ENCODE results near the gene TCF4.

The TCF4 gene

GRCh38 chr18:55229682-55230081, 358.3 kb downstream of the TCF4 start:
- no peak for DNase-seq (ENCODE audit: low spot score)

GRCh38 chr18:55228707-55229106, 359.3 kb downstream of the TCF4 start:
- DNase-seq (ENCODE audit: low spot score), result no peak

- DNase-seq (ENCODE audit: low spot score), result no peak
Observed at GRCh38 chr18:55228191-55228590, 359.8 kb downstream of the TCF4 start.

GRCh38 chr18:55227771-55228170, 360.2 kb downstream of the TCF4 start:
- no peak for DNase-seq (ENCODE audit: low spot score)

GRCh38 chr18:55226044-55226443, 361.9 kb downstream of the TCF4 start:
- DNase-seq (ENCODE audit: low spot score), result no peak

- no peak for DNase-seq (ENCODE audit: low spot score)
Observed at GRCh38 chr18:55224086-55224625, 363.8 kb downstream of the TCF4 start.

GRCh38 chr18:55221622-55222021, 366.4 kb downstream of the TCF4 start:
- DNase-seq (ENCODE audit: low spot score), result no peak

GRCh38 chr18:55220523-55220922, 367.5 kb downstream of the TCF4 start:
- no peak for DNase-seq (ENCODE audit: low spot score)

GRCh38 chr18:55219823-55220222, 368.2 kb downstream of the TCF4 start:
- no peak for DNase-seq (ENCODE audit: low spot score)

GRCh38 chr18:55219059-55219458, 368.9 kb downstream of the TCF4 start:
- DNase-seq (ENCODE audit: low spot score), result no peak

- DNase-seq (ENCODE audit: low spot score), result no peak
Observed at GRCh38 chr18:55214969-55215368, 373.0 kb downstream of the TCF4 start.

GRCh38 chr18:55214534-55214933, 373.5 kb downstream of the TCF4 start:
- DNase-seq (ENCODE audit: low spot score), result no peak

- DNase-seq (ENCODE audit: low spot score), result no peak
Observed at GRCh38 chr18:55213586-55213985, 374.4 kb downstream of the TCF4 start.

- DNase-seq (ENCODE audit: low spot score), result no peak
Observed at GRCh38 chr18:55206927-55207326, 381.1 kb downstream of the TCF4 start.

GRCh38 chr18:55202232-55202917, 385.6 kb downstream of the TCF4 start:
- DNase-seq (ENCODE audit: low spot score), result no peak

GRCh38 chr18:55199291-55199963, 388.6 kb downstream of the TCF4 start:
- no peak for DNase-seq (ENCODE audit: low spot score)

GRCh38 chr18:55195863-55196262, 392.1 kb downstream of the TCF4 start:
- DNase-seq (ENCODE audit: low spot score), result no peak

GRCh38 chr18:55189972-55190371, 398.0 kb downstream of the TCF4 start:
- DNase-seq (ENCODE audit: low spot score), result no peak

GRCh38 chr18:55186588-55186987, 401.4 kb downstream of the TCF4 start:
- no peak for DNase-seq (ENCODE audit: low spot score)

- DNase-seq (ENCODE audit: low spot score), result no peak
Observed at GRCh38 chr18:55185391-55185790, 402.6 kb downstream of the TCF4 start.

- no peak for DNase-seq (ENCODE audit: low spot score)
Observed at GRCh38 chr18:55179835-55180234, 408.2 kb downstream of the TCF4 start.

GRCh38 chr18:55179425-55179824, 408.6 kb downstream of the TCF4 start:
- DNase-seq (ENCODE audit: low spot score), result no peak

- DNase-seq (ENCODE audit: low spot score), result no peak
Observed at GRCh38 chr18:55173291-55173690, 414.7 kb downstream of the TCF4 start.
